Stimulated activated effector memory CD8-positive, alpha-beta T cell treated with anti-CD3 and anti-CD28 coated beads, Interleukin-12 subunit alpha, Interleukin-12 subunit beta, amount 100 ng/mL, for 72 hours (primary cell): ENCODE data around the gene JPH3.

Source experiments
- ATAC-seq: fragments of 150-1000 bp; cut with Tn5 transposase; 2 replicates; pipeline ENCODE4 v1.10.0; 2021
- DNase-seq, 2 donors: peaks; one replicate each; pipeline ENCODE4 v3.0.0; 2021 to 2022; ENCODE audit warnings: low spot score in 2 of 2
- H3K27ac Mint-ChIP-seq: one replicate; pipeline ENCODE4 v1.8.0; 2022; ENCODE audit warnings: mild to moderate bottlenecking, mixed read lengths
- H3K36me3 Mint-ChIP-seq: one replicate; pipeline ENCODE4 v1.8.0; 2022; ENCODE audit warnings: mild to moderate bottlenecking, mixed read lengths
- H3K4me1 Mint-ChIP-seq: one replicate; pipeline ENCODE4 v1.8.0; 2022; ENCODE audit warnings: mixed read lengths
- H3K4me3 Mint-ChIP-seq: one replicate; pipeline ENCODE4 v1.8.0; 2022; ENCODE audit warnings: mild to moderate bottlenecking, mixed read lengths
- H3K9me3 Mint-ChIP-seq: one replicate; pipeline ENCODE4 v1.8.0; 2022; ENCODE audit warnings: mixed read lengths

The JPH3 gene

DNA sequence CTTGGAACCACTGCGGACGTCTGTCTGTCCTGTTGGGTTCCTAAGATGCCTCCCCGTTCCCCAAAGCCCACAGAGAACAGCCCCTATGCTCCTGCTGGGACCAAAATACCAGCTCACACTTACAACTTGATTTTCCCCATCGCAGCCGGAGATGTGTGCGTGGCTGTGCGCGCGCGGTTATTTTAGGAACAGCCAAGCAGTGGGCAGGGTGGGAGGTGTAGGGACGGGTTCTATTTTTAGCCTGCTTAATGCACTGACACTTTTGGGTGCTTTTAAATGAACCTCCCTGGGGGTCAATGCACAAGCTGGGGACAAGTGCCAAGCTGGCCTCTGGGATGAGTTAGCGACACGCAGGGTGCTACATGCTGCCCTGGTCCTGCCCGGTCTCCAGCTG, 89.4 kb downstream of the JPH3 start:
- H3K4me1 Mint-ChIP-seq: no peaks in the 10 kb centered on the region
- DNase-seq (no peak), ATAC-seq (no peak)
- H3K36me3 Mint-ChIP-seq: peaks cover 35% of the 10 kb centered on the region
- no peaks in the 10 kb centered on the region for H3K9me3 Mint-ChIP-seq
- H3K4me3 Mint-ChIP-seq: no peak overlapping the region
- no peak overlapping the region for H3K27ac Mint-ChIP-seq

DNA sequence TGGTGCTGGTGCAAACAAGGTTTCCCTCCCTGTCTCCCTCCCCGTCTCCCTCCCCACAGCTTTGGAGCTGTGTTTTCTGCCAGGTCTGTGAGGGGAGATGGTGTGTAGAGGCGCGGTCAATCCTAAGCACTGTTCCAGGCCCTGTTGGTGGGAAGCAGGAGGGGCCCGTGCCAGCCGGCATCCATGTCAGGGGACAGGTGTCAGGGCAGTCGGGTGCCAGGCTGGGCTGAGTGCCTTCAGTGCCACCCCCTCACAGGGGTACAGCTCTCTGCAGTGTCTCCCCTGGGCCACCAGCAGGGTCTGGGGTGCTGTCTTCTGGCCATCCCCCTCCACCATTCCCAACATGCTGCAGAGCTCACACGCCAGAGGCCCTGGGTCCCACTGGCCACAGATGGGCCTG, 89.9 kb downstream of the JPH3 start:
- no peaks in the 10 kb centered on the region for H3K4me1 Mint-ChIP-seq
- no peaks in the 10 kb centered on the region for H3K9me3 Mint-ChIP-seq
- no peak overlapping the region for H3K4me3 Mint-ChIP-seq
- H3K27ac Mint-ChIP-seq: peak overlapping the region; percentile 58
- peaks cover 40% of the 10 kb centered on the region for H3K36me3 Mint-ChIP-seq
- no peak for DNase-seq
- peak; percentile 6 for ATAC-seq

DNA sequence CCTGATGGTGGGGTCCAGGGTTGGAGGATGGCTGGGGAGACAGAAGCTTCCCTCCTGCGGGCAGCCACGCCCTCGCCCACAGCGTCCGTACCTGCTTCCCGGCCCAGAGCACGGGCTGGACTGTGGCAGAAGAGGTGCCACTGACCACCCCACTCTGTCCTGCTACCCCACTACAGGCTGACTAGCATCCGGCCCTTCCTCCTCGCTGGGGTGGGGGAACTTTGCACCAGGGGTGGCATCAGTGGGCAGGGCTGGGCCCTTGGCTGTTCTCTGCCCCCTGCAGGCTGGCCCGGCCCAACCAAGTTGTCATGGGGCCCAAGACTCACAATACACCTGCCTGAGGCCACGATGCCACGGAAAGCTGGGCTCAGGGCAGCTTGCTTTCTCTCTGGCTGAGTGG, 90.4 kb downstream of the JPH3 start:
- peak overlapping the region; percentile 58 for H3K27ac Mint-ChIP-seq
- no peak for DNase-seq

GRCh38 chr16:87693827-87694226, 91.5 kb downstream of the JPH3 start:
- Mint-ChIP-seq H3K27ac (no peak overlapping the region), H3K4me3 (no peak overlapping the region), H3K9me3 (no peaks in the 10 kb centered on the region), H3K36me3 (peaks cover 51% of the 10 kb centered on the region), H3K4me1 (peaks cover 14% of the 10 kb centered on the region)
- no peak for ATAC-seq
- DNase-seq: no peak

More for the DNA sequence above, 90.4 kb downstream of the JPH3 start:
- Mint-ChIP-seq H3K4me1 (peaks cover 3% of the 10 kb centered on the region), H3K4me3 (no peak overlapping the region), H3K9me3 (no peaks in the 10 kb centered on the region), H3K36me3 (peaks cover 45% of the 10 kb centered on the region)
- ATAC-seq: no peak

- peaks cover 20% of the 10 kb centered on the region for H3K4me1 Mint-ChIP-seq
- H3K4me3 Mint-ChIP-seq: no peak overlapping the region
- no peaks in the 10 kb centered on the region for H3K9me3 Mint-ChIP-seq
- H3K36me3 Mint-ChIP-seq: peaks cover 51% of the 10 kb centered on the region
- no peak for DNase-seq
- ATAC-seq: no peak
- peak overlapping the region; percentile 40 for H3K27ac Mint-ChIP-seq
These were observed 92.3 kb downstream of the JPH3 start for GRCh38 chr16:87694441-87695125.

- Mint-ChIP-seq H3K36me3 (peaks cover 51% of the 10 kb centered on the region), H3K4me1 (peaks cover 28% of the 10 kb centered on the region), H3K27ac (no peak overlapping the region), H3K4me3 (no peak overlapping the region), H3K9me3 (no peaks in the 10 kb centered on the region)
- no peak for DNase-seq
- no peak for ATAC-seq
These were observed 93.2 kb downstream of the JPH3 start for GRCh38 chr16:87695534-87695933.

DNA sequence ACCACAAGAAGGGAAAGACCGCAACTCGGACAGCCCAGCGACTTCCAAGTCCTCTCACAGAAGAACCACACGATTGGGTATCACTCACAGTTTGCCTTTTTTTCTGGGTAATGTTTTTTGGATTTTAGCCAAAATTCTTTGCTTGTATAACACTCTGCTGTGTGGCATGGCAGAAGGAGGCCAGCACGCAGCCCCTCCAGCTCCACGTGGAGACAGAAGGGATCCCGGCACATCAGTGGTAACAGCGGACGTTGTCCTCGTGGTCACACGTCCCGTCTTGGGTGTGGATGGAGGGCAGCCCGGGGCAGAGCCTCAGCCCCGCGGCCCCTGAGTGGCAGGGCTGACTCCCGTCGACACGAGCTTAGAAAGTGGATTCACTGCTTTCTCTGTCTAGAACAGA, 94.4 kb downstream of the JPH3 start:
- Mint-ChIP-seq H3K4me1 (peaks cover 34% of the 10 kb centered on the region), H3K4me3 (no peak overlapping the region), H3K36me3 (peaks cover 47% of the 10 kb centered on the region), H3K9me3 (no peaks in the 10 kb centered on the region), H3K27ac (no peak overlapping the region)
- no peak for DNase-seq
- ATAC-seq: no peak

DNA sequence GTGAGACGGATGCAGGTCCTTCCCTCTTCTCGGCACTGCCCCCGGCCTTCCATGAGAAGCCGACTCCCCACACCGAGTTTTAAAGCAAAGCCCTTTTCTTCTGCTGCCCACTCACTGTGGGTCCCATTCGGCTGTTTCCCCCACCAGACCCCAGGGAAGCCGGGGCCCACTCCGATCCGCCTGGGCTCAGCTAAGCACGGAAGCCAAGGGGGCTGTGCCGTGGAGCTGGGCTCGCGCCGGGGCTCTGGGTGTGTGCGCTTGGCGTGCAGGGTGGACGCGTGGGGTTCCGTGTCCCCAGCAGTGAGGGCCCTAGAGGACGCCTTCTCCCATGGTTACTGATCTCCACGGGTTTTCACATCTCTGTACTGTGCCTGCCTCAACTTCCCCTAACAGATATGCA, 94.9 kb downstream of the JPH3 start:
- H3K4me3 Mint-ChIP-seq: no peak overlapping the region
- H3K27ac Mint-ChIP-seq: no peak overlapping the region
- peaks cover 49% of the 10 kb centered on the region for H3K36me3 Mint-ChIP-seq
- H3K9me3 Mint-ChIP-seq: no peaks in the 10 kb centered on the region
- ATAC-seq: no peak
- H3K4me1 Mint-ChIP-seq: peaks cover 39% of the 10 kb centered on the region
- DNase-seq: no peak

GRCh38 chr16:87697792-87698191, 95.5 kb downstream of the JPH3 start:
- Mint-ChIP-seq H3K4me1 (peaks cover 44% of the 10 kb centered on the region), H3K27ac (peak overlapping the region; percentile 80), H3K36me3 (peaks cover 49% of the 10 kb centered on the region), H3K9me3 (no peaks in the 10 kb centered on the region), H3K4me3 (no peak overlapping the region)
- DNase-seq: no peak
- ATAC-seq: no peak

- peaks cover 51% of the 10 kb centered on the region for H3K36me3 Mint-ChIP-seq
These were observed 95.9 kb downstream of the JPH3 start for GRCh38 chr16:87698241-87698640.

GRCh38 chr16:87698676-87699199, 96.4 kb downstream of the JPH3 start:
- Mint-ChIP-seq H3K9me3 (no peaks in the 10 kb centered on the region), H3K27ac (peak overlapping the region; percentile 80), H3K4me3 (peak overlapping the region; percentile 39), H3K36me3 (peaks cover 56% of the 10 kb centered on the region), H3K4me1 (peaks cover 54% of the 10 kb centered on the region)
- peak in 1 of 2 donors; percentile 63 for DNase-seq
- peak; percentile 48 for ATAC-seq

More at GRCh38 chr16:87698241-87698640, 95.9 kb downstream of the JPH3 start:
- no peaks in the 10 kb centered on the region for H3K9me3 Mint-ChIP-seq
- H3K4me3 Mint-ChIP-seq: peak overlapping the region; percentile 39
- no peak for DNase-seq
- H3K4me1 Mint-ChIP-seq: peaks cover 49% of the 10 kb centered on the region
- H3K27ac Mint-ChIP-seq: peak overlapping the region; percentile 80
- peak; percentile 76 for ATAC-seq

DNA sequence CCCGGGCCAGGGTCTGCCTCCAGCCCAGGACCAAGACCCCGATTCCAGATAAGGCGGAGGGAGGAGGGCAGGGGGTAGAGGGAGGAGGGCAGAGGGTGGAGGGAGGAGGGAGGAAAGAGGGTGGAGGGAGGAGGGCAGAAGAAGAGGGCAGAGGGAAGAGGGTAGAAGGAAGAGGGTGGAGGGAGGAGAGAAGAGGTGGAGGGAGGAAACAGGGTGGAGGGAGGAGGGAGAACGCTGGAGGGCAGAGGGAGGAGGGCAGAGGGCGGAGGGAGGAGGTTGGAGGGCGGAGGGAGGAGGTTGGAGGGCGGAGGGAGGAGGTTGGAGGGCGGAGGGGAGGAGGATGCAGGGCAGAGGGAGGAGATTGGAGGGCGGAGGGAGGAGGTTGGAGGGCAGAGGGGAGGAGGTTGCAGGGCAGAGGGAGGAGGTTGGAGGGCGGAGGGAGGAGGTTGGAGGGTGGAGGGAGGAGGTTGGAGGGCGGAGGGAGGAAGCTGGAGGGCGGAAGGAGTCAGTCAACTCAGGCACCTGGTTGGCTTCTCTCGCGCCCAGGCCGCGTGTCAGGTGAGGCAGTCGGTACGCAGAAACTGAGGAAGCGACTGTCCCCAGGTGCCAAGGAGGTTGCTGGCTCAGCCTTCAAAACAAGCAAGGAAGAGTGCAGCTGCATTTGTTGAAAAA, 98.2 kb downstream of the JPH3 start:
- H3K9me3 Mint-ChIP-seq: no peaks in the 10 kb centered on the region
- H3K4me3 Mint-ChIP-seq: no peak overlapping the region
- no peak for ATAC-seq
- no peak for DNase-seq
- no peak overlapping the region for H3K27ac Mint-ChIP-seq
- H3K36me3 Mint-ChIP-seq: peaks cover 46% of the 10 kb centered on the region
- peaks cover 57% of the 10 kb centered on the region for H3K4me1 Mint-ChIP-seq

GRCh38 chr16:87701078-87701460, 98.8 kb downstream of the JPH3 start:
- H3K9me3 Mint-ChIP-seq: no peaks in the 10 kb centered on the region
- DNase-seq (no peak), ATAC-seq (no peak)
- no peak overlapping the region for H3K4me3 Mint-ChIP-seq
- H3K27ac Mint-ChIP-seq: no peak overlapping the region
- peaks cover 41% of the 10 kb centered on the region for H3K36me3 Mint-ChIP-seq
- H3K4me1 Mint-ChIP-seq: peaks cover 57% of the 10 kb centered on the region

DNA sequence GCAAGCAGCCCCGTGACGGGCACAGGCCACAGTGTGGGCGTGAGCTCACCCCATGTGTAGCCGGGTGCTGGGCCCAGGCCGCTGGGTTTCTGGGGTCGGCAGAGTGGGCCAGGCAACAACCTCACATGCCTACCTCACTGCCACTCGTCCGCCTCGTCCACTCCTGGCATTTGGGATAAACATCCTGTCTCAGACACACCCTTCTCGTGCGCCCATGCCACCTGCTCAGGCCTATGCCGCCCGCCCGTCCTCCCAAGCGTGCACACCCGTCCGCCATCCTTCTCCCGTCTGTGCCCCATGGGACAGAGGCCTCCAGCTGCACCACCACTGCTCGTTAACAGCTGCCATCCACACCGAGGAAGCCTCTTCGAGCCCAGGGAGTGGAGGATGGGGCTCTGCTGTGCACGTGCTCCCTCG, 99.2 kb downstream of the JPH3 start:
- Mint-ChIP-seq H3K4me1 (peaks cover 57% of the 10 kb centered on the region), H3K27ac (peak overlapping the region; percentile 74), H3K36me3 (peaks cover 37% of the 10 kb centered on the region), H3K4me3 (no peak overlapping the region), H3K9me3 (no peaks in the 10 kb centered on the region)
- no peak for ATAC-seq
- DNase-seq: no peak

GRCh38 chr16:87702325-87702811, 100.1 kb downstream of the JPH3 start:
- peaks cover 35% of the 10 kb centered on the region for H3K36me3 Mint-ChIP-seq
- H3K27ac Mint-ChIP-seq: peak overlapping the region; percentile 74
- H3K4me3 Mint-ChIP-seq: no peak overlapping the region
- ATAC-seq: peak; percentile 66
- peaks cover 57% of the 10 kb centered on the region for H3K4me1 Mint-ChIP-seq
- H3K9me3 Mint-ChIP-seq: no peaks in the 10 kb centered on the region
- DNase-seq: peak; percentile 21 to 65

GRCh38 chr16:87703071-87703470, 100.8 kb downstream of the JPH3 start:
- ATAC-seq: no peak

More at GRCh38 chr16:87703071-87703470, 100.8 kb downstream of the JPH3 start:
- no peak for DNase-seq
- Mint-ChIP-seq H3K27ac (peak overlapping the region; percentile 74), H3K4me1 (peaks cover 51% of the 10 kb centered on the region), H3K4me3 (no peak overlapping the region), H3K36me3 (peaks cover 37% of the 10 kb centered on the region), H3K9me3 (no peaks in the 10 kb centered on the region)
